A673 (cell line): ENCODE results near the gene HIP1.
"Not testable (repeated sequence)": the region's sequence is repeated elsewhere in the genome, so short reads cannot be mapped to it uniquely, and the experiment has no call there.

Source experiments
- EZH2 ChIP-seq: fragments of 200-600 bp; sonication (generic); IDR thresholded peaks from 2 replicates; pipeline ENCODE4 v1.6.1; 2017; ENCODE audit warnings: borderline replicate concordance, low read depth, mild to moderate bottlenecking, mixed read lengths, antibody characterized with exemption, low read length; ENCODE audit not compliant: poor library complexity, severe bottlenecking
- TF ChIP-seq, protein P1 (sequence below): fragments of 300-800, 200-600 bp; sonication (generic); conservative IDR thresholded peaks from 2 replicates; pipeline ENCODE4 v1.5.1; 2017; ENCODE audit warnings: low read depth, mild to moderate bottlenecking, antibody characterized with exemption, low read length, moderate library complexity, mixed read lengths

- TF ChIP-seq, protein P1, sequence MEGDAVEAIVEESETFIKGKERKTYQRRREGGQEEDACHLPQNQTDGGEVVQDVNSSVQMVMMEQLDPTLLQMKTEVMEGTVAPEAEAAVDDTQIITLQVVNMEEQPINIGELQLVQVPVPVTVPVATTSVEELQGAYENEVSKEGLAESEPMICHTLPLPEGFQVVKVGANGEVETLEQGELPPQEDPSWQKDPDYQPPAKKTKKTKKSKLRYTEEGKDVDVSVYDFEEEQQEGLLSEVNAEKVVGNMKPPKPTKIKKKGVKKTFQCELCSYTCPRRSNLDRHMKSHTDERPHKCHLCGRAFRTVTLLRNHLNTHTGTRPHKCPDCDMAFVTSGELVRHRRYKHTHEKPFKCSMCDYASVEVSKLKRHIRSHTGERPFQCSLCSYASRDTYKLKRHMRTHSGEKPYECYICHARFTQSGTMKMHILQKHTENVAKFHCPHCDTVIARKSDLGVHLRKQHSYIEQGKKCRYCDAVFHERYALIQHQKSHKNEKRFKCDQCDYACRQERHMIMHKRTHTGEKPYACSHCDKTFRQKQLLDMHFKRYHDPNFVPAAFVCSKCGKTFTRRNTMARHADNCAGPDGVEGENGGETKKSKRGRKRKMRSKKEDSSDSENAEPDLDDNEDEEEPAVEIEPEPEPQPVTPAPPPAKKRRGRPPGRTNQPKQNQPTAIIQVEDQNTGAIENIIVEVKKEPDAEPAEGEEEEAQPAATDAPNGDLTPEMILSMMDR: not testable (repeated sequence)
- TF ChIP-seq EZH2: not testable (repeated sequence)
These were observed 21.0 kb downstream of the HIP1 start for GRCh38 chr7:75717746-75718145.
